Measurements from ENCODE around the gene MYCBPAP. TPM values are rescaled to one million over a fixed set of nuclear protein-coding genes. Genes with fewer than 3 reads are reported as not detected.
A peak's percentile ranks its signal among the peaks of the same experiment; 100 is the strongest.

MYCBPAP gene
- total RNA-seq, 4 donors from 2014 or later: 0.64 to 3.7 (median 2.7) TPM; not detected in 1

DNA sequence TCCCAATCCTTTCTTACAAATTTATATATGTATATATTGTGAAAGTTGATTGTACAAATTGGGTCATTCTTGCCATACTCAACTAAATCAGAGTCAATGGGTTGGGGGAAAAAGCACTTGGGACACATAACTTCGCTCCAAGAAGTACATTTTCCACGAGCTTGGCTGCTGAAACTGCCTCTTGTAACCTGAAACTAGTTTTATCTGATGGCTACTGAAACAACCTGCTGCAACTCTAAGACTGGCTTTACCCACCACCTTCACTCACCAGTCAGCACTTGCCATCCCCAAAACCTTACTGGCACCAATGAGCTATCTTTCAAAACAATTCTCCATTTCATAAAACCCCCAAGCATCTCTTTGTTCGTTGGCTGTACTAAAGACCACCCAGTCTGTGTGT is 14.5 kb upstream of the MYCBPAP start:
- 63 to 64% methylated on average over 3 of the region's 3 CpGs for WGBS, 2 donors (ENCODE audit: low coverage in 1 of 2)
- Histone ChIP-seq H3K4me3 (no peak overlapping the region), H3K9me3 (no peaks in the 10 kb centered on the region), H3K36me3 (no peaks in the 10 kb centered on the region), H3K27me3 (no peaks in the 10 kb centered on the region), H3K27ac (no peak overlapping the region), H3K4me1 (peaks cover 0 to 11% (median 3%) of the 10 kb centered on the region in 4 donors)
- intact Hi-C loops (cut with DNase I; ENCODE audit: low total_unique reads) (no loop called here), in situ Hi-C loops (cut with MboI; ENCODE audit: low pct_ligation_motif_present in 1 of 4, low pct_unique_long_range_greater_than_20kb in 1 of 4, low sequenced_read_pairs in 3 of 4) (no loop called here)
- no peak for DNase-seq
- TF ChIP-seq POLR2A (IDR thresholded peaks at IDR 0.05) (no peak), POLR2AphosphoS5 (IDR thresholded peaks at IDR 0.05) (no peak)

DNA sequence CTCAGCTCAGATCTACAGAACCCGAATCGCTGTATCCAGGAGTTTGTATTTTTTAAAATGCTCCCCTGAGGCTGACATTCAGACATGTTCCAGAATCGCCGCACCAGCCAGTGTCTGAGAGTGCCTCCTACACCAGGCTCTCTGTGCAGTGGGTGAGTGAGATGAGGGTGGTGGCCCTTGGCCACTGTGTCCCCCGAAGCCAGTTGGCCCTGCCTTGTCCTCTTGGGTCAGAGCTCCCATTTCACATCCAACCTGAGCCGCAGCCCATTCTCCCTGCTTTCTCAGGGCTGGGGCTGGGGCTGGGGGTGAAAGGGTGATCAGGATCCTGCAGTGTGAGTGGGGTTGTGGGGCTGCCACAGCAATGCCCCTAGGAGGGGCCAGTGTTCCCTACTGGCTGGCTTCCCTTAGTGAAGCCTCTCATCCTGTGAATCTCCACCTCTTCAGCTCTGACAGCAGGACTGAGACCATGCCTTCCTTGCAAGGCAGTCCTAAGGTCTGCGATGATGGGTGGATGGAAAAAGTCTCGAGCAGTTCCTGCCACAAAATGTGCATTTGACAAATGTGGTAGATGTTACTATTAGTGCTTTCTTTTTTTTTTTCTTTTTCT is 12.9 kb upstream of the MYCBPAP start:
- intact Hi-C loops (cut with DNase I; ENCODE audit: low total_unique reads): no loop called here
- no peak overlapping the region for H3K27ac ChIP-seq
- DNase-seq: no peak
- TF ChIP-seq, protein P1, sequence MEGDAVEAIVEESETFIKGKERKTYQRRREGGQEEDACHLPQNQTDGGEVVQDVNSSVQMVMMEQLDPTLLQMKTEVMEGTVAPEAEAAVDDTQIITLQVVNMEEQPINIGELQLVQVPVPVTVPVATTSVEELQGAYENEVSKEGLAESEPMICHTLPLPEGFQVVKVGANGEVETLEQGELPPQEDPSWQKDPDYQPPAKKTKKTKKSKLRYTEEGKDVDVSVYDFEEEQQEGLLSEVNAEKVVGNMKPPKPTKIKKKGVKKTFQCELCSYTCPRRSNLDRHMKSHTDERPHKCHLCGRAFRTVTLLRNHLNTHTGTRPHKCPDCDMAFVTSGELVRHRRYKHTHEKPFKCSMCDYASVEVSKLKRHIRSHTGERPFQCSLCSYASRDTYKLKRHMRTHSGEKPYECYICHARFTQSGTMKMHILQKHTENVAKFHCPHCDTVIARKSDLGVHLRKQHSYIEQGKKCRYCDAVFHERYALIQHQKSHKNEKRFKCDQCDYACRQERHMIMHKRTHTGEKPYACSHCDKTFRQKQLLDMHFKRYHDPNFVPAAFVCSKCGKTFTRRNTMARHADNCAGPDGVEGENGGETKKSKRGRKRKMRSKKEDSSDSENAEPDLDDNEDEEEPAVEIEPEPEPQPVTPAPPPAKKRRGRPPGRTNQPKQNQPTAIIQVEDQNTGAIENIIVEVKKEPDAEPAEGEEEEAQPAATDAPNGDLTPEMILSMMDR (IDR thresholded peaks at IDR 0.05): no peak
- H3K27me3 ChIP-seq: no peaks in the 10 kb centered on the region
- no peaks in the 10 kb centered on the region for H3K9me3 ChIP-seq
- 89 to 90% methylated on average over 2 to 8 of the region's 8 CpGs for WGBS, 2 donors (ENCODE audit: low coverage in 1 of 2)
- in situ Hi-C loops (cut with MboI; ENCODE audit: low pct_ligation_motif_present in 1 of 4, low pct_unique_long_range_greater_than_20kb in 1 of 4, low sequenced_read_pairs in 3 of 4): no loop called here
- H3K4me1 ChIP-seq: peaks cover 0 to 11% (median 3%) of the 10 kb centered on the region in 4 donors
- no peak overlapping the region for H3K4me3 ChIP-seq
- H3K36me3 ChIP-seq: no peaks in the 10 kb centered on the region

DNA sequence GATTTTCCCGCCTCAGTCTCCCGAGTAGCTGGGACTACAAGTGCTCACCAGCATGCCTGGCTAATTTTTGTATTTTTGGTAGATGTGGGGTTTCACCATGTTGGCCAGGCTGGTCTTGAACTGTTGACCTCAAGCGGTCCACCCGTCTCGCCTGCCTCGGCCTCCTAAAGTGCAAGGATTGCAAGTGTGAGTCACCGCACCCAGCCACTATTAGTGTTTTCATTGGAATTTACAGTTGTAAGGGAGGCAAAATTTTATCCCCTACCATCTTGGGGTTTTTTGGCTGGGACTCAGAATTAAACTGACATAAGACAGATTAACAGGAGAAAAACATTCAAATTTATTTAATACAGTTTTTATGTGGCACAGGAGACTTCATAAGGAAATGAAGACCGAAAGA is 12.3 kb upstream of the MYCBPAP start:
- TF ChIP-seq, protein P1 (IDR thresholded peaks at IDR 0.05): no peak
- TF ChIP-seq POLR2AphosphoS5 (IDR thresholded peaks at IDR 0.05) (no peak), POLR2A (IDR thresholded peaks at IDR 0.05) (no peak), EP300 (IDR thresholded peaks at IDR 0.05; ENCODE audit: low read depth) (no peak)
- in situ Hi-C loops (cut with MboI; ENCODE audit: low pct_ligation_motif_present in 1 of 4, low pct_unique_long_range_greater_than_20kb in 1 of 4, low sequenced_read_pairs in 3 of 4) (no loop called here), intact Hi-C loops (cut with DNase I; ENCODE audit: low total_unique reads) (no loop called here)
- 88 to 89% methylated on average over 4 to 8 of the region's 8 CpGs for WGBS, 2 donors (ENCODE audit: low coverage in 1 of 2)
- no peak overlapping the region for H3K27ac ChIP-seq
- DNase-seq: no peak
- no peaks in the 10 kb centered on the region for H3K9me3 ChIP-seq
- H3K36me3 ChIP-seq: no peaks in the 10 kb centered on the region
- peaks cover 0 to 11% (median 3%) of the 10 kb centered on the region in 4 donors for H3K4me1 ChIP-seq
- no peaks in the 10 kb centered on the region for H3K27me3 ChIP-seq
- no peak overlapping the region for H3K4me3 ChIP-seq

DNA sequence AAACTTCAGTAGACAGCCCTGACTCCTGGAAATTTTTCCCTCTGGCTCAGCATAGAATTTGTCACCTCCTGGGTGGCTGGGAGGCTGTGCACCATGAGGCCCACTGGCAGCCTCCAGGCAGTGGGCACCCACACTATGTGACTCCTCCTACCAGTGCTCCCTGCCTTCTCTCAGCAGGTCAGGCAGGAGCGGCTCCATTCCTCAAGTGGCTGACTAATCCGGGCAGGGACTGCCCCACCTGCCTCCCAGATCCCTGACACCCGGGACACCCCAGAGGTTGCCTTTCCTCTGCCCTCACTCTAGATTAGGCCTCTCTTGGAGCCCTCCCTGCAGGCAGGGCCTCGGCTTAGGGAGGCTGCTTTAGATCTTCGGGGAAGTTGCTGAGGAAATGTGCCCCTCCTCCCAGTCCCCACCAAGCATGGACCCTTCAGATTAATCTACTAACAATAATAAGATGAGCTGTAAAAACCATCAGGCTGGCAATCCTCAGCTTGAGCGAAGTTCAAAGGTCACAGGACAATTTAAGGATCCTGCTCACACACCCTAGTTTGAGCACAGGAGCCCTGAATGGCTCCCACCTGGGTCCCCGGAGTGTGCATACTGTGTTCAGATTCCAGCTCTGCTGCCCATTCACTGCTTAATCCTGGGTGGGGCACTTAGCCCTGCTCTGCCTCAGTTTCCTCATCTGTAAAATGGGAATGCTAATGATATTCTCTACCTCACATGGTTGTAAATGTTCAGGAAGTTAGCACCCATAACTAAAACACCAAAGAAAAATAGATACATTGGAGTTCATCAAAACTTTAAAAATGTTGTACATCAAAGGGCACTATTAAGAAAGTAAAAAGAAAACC is 10.0 kb upstream of the MYCBPAP start:
- WGBS, 2 donors (ENCODE audit: low coverage in 1 of 2): 59% methylated on average over 7 of the region's 7 CpGs; no CpG with 5 or more reads in 1 of the 2 donors
- in situ Hi-C loops (cut with MboI; ENCODE audit: low pct_ligation_motif_present in 1 of 4, low pct_unique_long_range_greater_than_20kb in 1 of 4, low sequenced_read_pairs in 3 of 4): no loop called here
- Histone ChIP-seq H3K4me1 (peaks cover 0 to 11% (median 5%) of the 10 kb centered on the region in 4 donors), H3K9me3 (no peaks in the 10 kb centered on the region), H3K27ac (no peak overlapping the region), H3K4me3 (no peak overlapping the region), H3K36me3 (no peaks in the 10 kb centered on the region), H3K27me3 (no peaks in the 10 kb centered on the region)
- intact Hi-C loops (cut with DNase I; ENCODE audit: low total_unique reads): no loop called here
- peak; percentile 50 for DNase-seq
- TF ChIP-seq EP300 (IDR thresholded peaks at IDR 0.05; ENCODE audit: low read depth) (no peak), POLR2AphosphoS5 (IDR thresholded peaks at IDR 0.05) (no peak), POLR2A (IDR thresholded peaks at IDR 0.05) (no peak)
- TF ChIP-seq, protein P1 (IDR thresholded peaks at IDR 0.05): no peak

Measured in transverse colon (tissue), 4 donors.